HepG2 (cell line): ENCODE measurements around the gene SPINT4. TPM values are rescaled to one million over a fixed set of nuclear protein-coding genes. Genes with fewer than 3 reads are reported as not detected.

Experiments
- ESRRA ChIP-seq: sonication (generic); formaldehyde crosslinking; IDR thresholded peaks from 2 replicates; pipeline ENCODE4 v1.5.1; 2020; ENCODE audit warnings: mild to moderate bottlenecking, low read depth, missing genetic modification reagents
- FOSL1 ChIP-seq: sonication (generic); formaldehyde crosslinking; IDR thresholded peaks from 2 replicates; pipeline ENCODE4 v1.9.0; 2021; ENCODE audit warnings: missing genetic modification reagents, borderline replicate concordance
- HNRNPLL ChIP-seq: fragments of 200-400 bp; formaldehyde crosslinking; IDR thresholded peaks from 2 replicates; pipeline ENCODE4 v1.6.1; 2017; ENCODE audit warnings: mild to moderate bottlenecking, low read depth, low read length; ENCODE audit not compliant: poor library complexity, severe bottlenecking
- HOXA7 ChIP-seq: sonication (generic); formaldehyde crosslinking; IDR thresholded peaks from 2 replicates; pipeline ENCODE4 v1.8.1; 2022; ENCODE audit warnings: mild to moderate bottlenecking, missing genetic modification reagents, moderate library complexity
- MZF1 ChIP-seq: sonication (generic); formaldehyde crosslinking; IDR thresholded peaks from 2 replicates; pipeline ENCODE4 v1.8.1; 2023; ENCODE audit warnings: mild to moderate bottlenecking, missing genetic modification reagents, borderline replicate concordance
- RBAK ChIP-seq: sonication (generic); formaldehyde crosslinking; IDR thresholded peaks from 2 replicates; pipeline ENCODE4 v1.5.1; 2020; ENCODE audit warnings: mild to moderate bottlenecking, missing genetic modification reagents
- SMYD3 ChIP-seq: sonication (generic); formaldehyde crosslinking; IDR thresholded peaks from 2 replicates; pipeline ENCODE4 v1.8.1; 2023; ENCODE audit warnings: mild to moderate bottlenecking, missing genetic modification reagents
- TMF1 ChIP-seq: sonication (generic); formaldehyde crosslinking; IDR thresholded peaks from 2 replicates; pipeline ENCODE4 v1.8.1; 2022; ENCODE audit warnings: low read depth, missing genetic modification reagents
- YEATS2 ChIP-seq: sonication (generic); formaldehyde crosslinking; IDR thresholded peaks from 2 replicates; pipeline ENCODE4 v1.4.0; 2020; ENCODE audit warnings: missing genetic modification reagents, borderline replicate concordance
- ZBTB7B ChIP-seq: sonication (generic); formaldehyde crosslinking; IDR thresholded peaks from 2 replicates; pipeline ENCODE4 v1.4.0; 2020; ENCODE audit warnings: missing genetic modification reagents
- ZNF652 ChIP-seq: IDR thresholded peaks from 2 replicates; pipeline ENCODE4 v1.6.1; 2016; ENCODE audit warnings: low read depth, borderline replicate concordance
- polyA plus RNA-seq, 8 experiments: library from polyadenylated mRNA; depleted of rRNA in 3 of 8; stranded (reverse) in 7 of 8; unstranded in 1 of 8; fragments of >200 nt; fragmentation: Illumina TruSeq in 4 of 8; extraction: Trizol in 4 of 8; gene quantifications; 2 replicates each; pipeline versions ENCODE4 v1.2.1 to v1.2.3, GENCODE V29; 2011 to 2016; ENCODE audit warnings: low read depth in 4 of 8, missing spikeins in 1 of 8, mixed read lengths in 1 of 8; ENCODE audit not compliant: insufficient read depth in 1 of 8
- total RNA-seq, 5 experiments: library from RNA; depleted of rRNA; stranded (reverse); fragments of >200 nt; fragmentation: Illumina TruSeq; extraction: Trizol; gene quantifications; 2 replicates each; pipeline ENCODE4 v1.2.3, GENCODE V29; 2016; ENCODE audit warnings: low read depth in 1 of 5
- TF ChIP-seq, protein P1 (sequence below): sonication (generic); formaldehyde crosslinking; IDR thresholded peaks from 2 replicates; pipeline ENCODE4 v1.4.0; 2020; ENCODE audit warnings: missing genetic modification reagents, borderline replicate concordance
- TF ChIP-seq, protein P2 (sequence below): sonication (generic); formaldehyde crosslinking; IDR thresholded peaks from 2 replicates; pipeline ENCODE4 v1.5.0; 2020; ENCODE audit warnings: mild to moderate bottlenecking, missing genetic modification reagents, borderline replicate concordance
- TF ChIP-seq, protein P3 (sequence below): sonication (generic); formaldehyde crosslinking; IDR thresholded peaks from 2 replicates; pipeline ENCODE4 v1.4.0; 2020; ENCODE audit warnings: low read depth, mild to moderate bottlenecking, missing genetic modification reagents
- TF ChIP-seq, protein P4 (sequence below): sonication (generic); formaldehyde crosslinking; IDR thresholded peaks from 2 replicates; pipeline ENCODE4 v1.4.0; 2020; ENCODE audit warnings: missing genetic modification reagents

The SPINT4 gene
- total and polyA plus RNA-seq, 2 of the 13 experiments (the other 11 are each of a cell fraction or from before 2014, with no cell fraction given) = not detected

DNA sequence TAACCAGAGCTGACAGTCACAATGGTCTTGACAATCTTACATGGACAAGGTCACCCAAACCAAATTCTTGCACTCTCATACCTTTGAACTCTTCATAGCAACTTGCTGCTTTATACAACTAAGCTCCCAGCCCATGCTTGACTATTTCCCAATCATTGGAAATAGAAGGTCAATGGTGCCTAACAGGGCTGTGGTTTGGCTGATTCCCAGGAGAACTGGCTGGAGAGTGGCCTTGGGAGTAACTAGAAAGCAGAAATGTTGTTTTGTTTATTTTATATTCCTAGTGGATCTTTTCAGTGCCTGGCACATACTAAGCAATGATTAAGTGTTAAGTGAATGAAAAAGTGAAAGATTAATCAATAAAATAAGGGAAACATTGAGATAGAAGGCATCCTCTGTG is 3.0 kb downstream of the SPINT4 start (continued):
- TF ChIP-seq, protein P1, sequence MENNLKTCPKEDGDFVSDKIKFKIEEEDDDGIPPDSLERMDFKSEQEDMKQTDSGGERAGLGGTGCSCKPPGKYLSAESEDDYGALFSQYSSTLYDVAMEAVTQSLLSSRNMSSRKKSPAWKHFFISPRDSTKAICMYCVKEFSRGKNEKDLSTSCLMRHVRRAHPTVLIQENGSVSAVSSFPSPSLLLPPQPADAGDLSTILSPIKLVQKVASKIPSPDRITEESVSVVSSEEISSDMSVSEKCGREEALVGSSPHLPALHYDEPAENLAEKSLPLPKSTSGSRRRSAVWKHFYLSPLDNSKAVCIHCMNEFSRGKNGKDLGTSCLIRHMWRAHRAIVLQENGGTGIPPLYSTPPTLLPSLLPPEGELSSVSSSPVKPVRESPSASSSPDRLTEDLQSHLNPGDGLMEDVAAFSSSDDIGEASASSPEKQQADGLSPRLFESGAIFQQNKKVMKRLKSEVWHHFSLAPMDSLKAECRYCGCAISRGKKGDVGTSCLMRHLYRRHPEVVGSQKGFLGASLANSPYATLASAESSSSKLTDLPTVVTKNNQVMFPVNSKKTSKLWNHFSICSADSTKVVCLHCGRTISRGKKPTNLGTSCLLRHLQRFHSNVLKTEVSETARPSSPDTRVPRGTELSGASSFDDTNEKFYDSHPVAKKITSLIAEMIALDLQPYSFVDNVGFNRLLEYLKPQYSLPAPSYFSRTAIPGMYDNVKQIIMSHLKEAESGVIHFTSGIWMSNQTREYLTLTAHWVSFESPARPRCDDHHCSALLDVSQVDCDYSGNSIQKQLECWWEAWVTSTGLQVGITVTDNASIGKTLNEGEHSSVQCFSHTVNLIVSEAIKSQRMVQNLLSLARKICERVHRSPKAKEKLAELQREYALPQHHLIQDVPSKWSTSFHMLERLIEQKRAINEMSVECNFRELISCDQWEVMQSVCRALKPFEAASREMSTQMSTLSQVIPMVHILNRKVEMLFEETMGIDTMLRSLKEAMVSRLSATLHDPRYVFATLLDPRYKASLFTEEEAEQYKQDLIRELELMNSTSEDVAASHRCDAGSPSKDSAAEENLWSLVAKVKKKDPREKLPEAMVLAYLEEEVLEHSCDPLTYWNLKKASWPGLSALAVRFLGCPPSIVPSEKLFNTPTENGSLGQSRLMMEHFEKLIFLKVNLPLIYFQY (CRISPR knock-in tag) = no peak
- TF ChIP-seq FOSL1 (CRISPR knock-in tag) (no peak), MZF1 (CRISPR knock-in tag) (no peak), HNRNPLL (no peak), RBAK (CRISPR knock-in tag) (no peak), ZNF652 (CRISPR knock-in tag) (no peak), HOXA7 (CRISPR knock-in tag) (no peak), YEATS2 (CRISPR knock-in tag) (peak; percentile 25; the same call in 1 of the 2 replicates), ZBTB7B (no peak), SMYD3 (CRISPR knock-in tag) (0 out of 2 replicates have a peak, but pooled peaks have one; percentile 31), TMF1 (CRISPR knock-in tag) (no peak), ESRRA (CRISPR knock-in tag) (peak; percentile 90)
- TF ChIP-seq, protein P2, sequence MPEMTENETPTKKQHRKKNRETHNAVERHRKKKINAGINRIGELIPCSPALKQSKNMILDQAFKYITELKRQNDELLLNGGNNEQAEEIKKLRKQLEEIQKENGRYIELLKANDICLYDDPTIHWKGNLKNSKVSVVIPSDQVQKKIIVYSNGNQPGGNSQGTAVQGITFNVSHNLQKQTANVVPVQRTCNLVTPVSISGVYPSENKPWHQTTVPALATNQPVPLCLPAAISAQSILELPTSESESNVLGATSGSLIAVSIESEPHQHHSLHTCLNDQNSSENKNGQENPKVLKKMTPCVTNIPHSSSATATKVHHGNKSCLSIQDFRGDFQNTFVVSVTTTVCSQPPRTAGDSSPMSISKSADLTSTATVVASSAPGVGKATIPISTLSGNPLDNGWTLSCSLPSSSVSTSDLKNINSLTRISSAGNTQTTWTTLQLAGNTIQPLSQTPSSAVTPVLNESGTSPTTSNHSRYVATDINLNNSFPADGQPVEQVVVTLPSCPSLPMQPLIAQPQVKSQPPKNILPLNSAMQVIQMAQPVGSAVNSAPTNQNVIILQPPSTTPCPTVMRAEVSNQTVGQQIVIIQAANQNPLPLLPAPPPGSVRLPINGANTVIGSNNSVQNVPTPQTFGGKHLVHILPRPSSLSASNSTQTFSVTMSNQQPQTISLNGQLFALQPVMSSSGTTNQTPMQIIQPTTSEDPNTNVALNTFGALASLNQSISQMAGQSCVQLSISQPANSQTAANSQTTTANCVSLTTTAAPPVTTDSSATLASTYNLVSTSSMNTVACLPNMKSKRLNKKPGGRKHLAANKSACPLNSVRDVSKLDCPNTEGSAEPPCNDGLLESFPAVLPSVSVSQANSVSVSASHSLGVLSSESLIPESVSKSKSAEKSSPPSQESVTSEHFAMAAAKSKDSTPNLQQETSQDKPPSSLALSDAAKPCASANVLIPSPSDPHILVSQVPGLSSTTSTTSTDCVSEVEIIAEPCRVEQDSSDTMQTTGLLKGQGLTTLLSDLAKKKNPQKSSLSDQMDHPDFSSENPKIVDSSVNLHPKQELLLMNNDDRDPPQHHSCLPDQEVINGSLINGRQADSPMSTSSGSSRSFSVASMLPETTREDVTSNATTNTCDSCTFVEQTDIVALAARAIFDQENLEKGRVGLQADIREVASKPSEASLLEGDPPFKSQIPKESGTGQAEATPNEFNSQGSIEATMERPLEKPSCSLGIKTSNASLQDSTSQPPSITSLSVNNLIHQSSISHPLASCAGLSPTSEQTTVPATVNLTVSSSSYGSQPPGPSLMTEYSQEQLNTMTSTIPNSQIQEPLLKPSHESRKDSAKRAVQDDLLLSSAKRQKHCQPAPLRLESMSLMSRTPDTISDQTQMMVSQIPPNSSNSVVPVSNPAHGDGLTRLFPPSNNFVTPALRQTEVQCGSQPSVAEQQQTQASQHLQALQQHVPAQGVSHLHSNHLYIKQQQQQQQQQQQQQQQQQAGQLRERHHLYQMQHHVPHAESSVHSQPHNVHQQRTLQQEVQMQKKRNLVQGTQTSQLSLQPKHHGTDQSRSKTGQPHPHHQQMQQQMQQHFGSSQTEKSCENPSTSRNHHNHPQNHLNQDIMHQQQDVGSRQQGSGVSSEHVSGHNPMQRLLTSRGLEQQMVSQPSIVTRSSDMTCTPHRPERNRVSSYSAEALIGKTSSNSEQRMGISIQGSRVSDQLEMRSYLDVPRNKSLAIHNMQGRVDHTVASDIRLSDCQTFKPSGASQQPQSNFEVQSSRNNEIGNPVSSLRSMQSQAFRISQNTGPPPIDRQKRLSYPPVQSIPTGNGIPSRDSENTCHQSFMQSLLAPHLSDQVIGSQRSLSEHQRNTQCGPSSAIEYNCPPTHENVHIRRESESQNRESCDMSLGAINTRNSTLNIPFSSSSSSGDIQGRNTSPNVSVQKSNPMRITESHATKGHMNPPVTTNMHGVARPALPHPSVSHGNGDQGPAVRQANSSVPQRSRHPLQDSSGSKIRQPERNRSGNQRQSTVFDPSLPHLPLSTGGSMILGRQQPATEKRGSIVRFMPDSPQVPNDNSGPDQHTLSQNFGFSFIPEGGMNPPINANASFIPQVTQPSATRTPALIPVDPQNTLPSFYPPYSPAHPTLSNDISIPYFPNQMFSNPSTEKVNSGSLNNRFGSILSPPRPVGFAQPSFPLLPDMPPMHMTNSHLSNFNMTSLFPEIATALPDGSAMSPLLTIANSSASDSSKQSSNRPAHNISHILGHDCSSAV = no peak
- TF ChIP-seq, protein P3, sequence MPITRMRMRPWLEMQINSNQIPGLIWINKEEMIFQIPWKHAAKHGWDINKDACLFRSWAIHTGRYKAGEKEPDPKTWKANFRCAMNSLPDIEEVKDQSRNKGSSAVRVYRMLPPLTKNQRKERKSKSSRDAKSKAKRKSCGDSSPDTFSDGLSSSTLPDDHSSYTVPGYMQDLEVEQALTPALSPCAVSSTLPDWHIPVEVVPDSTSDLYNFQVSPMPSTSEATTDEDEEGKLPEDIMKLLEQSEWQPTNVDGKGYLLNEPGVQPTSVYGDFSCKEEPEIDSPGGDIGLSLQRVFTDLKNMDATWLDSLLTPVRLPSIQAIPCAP (CRISPR knock-in tag) = no peak
- TF ChIP-seq, protein P4, sequence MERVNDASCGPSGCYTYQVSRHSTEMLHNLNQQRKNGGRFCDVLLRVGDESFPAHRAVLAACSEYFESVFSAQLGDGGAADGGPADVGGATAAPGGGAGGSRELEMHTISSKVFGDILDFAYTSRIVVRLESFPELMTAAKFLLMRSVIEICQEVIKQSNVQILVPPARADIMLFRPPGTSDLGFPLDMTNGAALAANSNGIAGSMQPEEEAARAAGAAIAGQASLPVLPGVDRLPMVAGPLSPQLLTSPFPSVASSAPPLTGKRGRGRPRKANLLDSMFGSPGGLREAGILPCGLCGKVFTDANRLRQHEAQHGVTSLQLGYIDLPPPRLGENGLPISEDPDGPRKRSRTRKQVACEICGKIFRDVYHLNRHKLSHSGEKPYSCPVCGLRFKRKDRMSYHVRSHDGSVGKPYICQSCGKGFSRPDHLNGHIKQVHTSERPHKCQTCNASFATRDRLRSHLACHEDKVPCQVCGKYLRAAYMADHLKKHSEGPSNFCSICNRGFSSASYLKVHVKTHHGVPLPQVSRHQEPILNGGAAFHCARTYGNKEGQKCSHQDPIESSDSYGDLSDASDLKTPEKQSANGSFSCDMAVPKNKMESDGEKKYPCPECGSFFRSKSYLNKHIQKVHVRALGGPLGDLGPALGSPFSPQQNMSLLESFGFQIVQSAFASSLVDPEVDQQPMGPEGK (CRISPR knock-in tag) = peak; percentile 60
